ENCODE results near the gene UBP1.

Gene UBP1

DNA sequence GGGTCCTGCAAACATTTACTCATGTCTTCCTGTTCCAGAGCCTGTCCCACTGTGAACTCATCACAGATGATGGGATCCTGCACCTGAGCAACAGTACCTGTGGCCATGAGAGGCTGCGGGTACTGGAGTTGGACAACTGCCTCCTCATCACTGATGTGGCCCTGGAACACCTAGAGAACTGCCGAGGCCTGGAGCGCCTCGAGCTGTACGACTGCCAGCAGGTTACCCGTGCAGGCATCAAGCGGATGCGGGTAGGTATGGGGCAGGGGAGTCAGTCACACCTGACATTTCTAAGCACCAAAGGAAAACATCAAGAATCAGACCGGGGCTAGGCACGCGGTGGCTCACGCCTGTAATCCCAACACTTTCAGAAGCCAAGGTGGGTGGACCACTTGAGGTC lies 56.3 kb downstream of the UBP1 start:
- ChIA-PET POLR2A (no interaction called here), CTCF (interaction anchor here (1.3 kb wide), 1 partner anchor 53 kb away, joined by 3 read pairs; no protein-coding TSS in a partner anchor)
- peaks cover 2% of the 10 kb centered on the region; the same call in 1 of the 2 replicates for H3K4me1 ChIP-seq (ENCODE audit: control insufficient read depth, insufficient read depth, low read length)
- H3K4me3 ChIP-seq (ENCODE audit: low read depth, low read length), result no peak overlapping the region
- no peak for TF ChIP-seq ZNF776 (tag by site-specific recombination; IDR thresholded peaks at IDR 0.05; ENCODE audit: borderline replicate concordance)
- peaks cover 7 to 65% of the 10 kb centered on the region in 2 experiments for H3K36me3 ChIP-seq (ENCODE audit: control insufficient read depth in 2 of 2, insufficient read depth in 1 of 2, low read length in 2 of 2)
- no peaks in the 10 kb centered on the region for H3K9me3 ChIP-seq (ENCODE audit: control insufficient read depth, insufficient read depth, low read depth, low read length)
- H3K27ac ChIP-seq (ENCODE audit: extremely low read depth, low read depth, low read length), result no peak overlapping the region

DNA sequence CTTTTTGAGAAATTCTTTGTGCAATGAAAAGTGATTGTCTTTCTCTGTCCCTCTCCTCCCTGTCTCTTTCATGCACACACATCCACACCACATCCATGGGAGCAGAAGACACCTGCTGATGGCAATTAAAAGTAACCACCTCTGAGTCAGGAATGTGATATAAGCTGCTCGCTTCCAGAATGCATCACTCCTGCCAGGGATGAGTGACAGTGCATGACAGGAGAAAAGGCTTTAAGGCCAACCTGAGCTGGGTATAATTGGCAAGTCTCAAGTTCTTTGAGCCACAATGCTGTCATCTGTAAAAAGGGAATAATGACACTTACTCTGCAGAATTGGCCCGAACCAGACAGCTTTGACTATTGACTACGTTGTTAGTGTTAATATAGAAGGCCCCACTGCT lies 59.6 kb downstream of the UBP1 start:
- no peak for TF ChIP-seq ZNF488 (tag by site-specific recombination; IDR thresholded peaks at IDR 0.05)
- TF ChIP-seq PRDM1 (tag by site-specific recombination; IDR thresholded peaks at IDR 0.05), result 0 out of 2 replicates have a peak, but pooled peaks have one; percentile 17
- Histone ChIP-seq H3K4me1 (ENCODE audit: control insufficient read depth, insufficient read depth, low read length) (no peaks in the 10 kb centered on the region), H3K27ac (ENCODE audit: extremely low read depth, low read depth, low read length) (no peak overlapping the region), H3K4me3 (ENCODE audit: low read depth, low read length) (no peak overlapping the region), H3K9me3 (ENCODE audit: control insufficient read depth, insufficient read depth, low read depth, low read length) (no peaks in the 10 kb centered on the region), H3K36me3 (ENCODE audit: control insufficient read depth in 2 of 2, insufficient read depth in 1 of 2, low read length in 2 of 2) (peaks cover 7 to 67% of the 10 kb centered on the region in 2 experiments)
- ChIA-PET CTCF (no interaction called here), POLR2A (interaction anchor here (0.7 kb wide), 1 partner anchor 418 kb away, joined by 3 read pairs; the partner anchor contains the start of gene PDCD6IP)

DNA sequence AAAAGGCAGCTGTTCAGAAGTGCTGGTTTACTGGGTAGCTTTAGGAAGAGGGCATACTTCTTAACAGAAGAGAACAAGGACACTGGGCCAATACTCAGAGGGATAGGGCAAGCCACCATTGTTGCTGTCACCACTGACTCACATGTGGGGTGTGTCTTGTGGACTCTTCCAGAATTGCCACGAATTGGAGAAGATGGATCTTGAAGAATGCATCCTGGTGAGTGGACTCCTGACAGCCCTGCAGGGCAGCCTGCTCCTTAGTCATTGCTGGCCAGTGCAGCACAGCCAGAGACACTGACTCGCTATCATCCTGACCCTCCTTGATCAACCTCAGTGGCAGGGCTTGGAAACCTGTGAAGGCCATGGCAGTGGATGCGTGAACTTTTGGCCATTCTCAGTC lies 62.3 kb downstream of the UBP1 start:
- Histone ChIP-seq H3K4me1 (ENCODE audit: control insufficient read depth, insufficient read depth, low read length) (no peaks in the 10 kb centered on the region), H3K9me3 (ENCODE audit: control insufficient read depth, insufficient read depth, low read depth, low read length) (no peaks in the 10 kb centered on the region), H3K27ac (ENCODE audit: extremely low read depth, low read depth, low read length) (no peak overlapping the region), H3K36me3 (ENCODE audit: control insufficient read depth in 2 of 2, insufficient read depth in 1 of 2, low read length in 2 of 2) (peaks cover 0 to 60% of the 10 kb centered on the region in 2 experiments; a peak in 2 of 3 replicates), H3K4me3 (ENCODE audit: low read depth, low read length) (no peak overlapping the region)
- POLR2A ChIA-PET, result no interaction called here
- CTCF ChIA-PET, result no interaction called here
- TF ChIP-seq ZNF175 (tag by site-specific recombination; IDR thresholded peaks at IDR 0.05) (no peak), HOXA7 (CRISPR knock-in tag; IDR thresholded peaks at IDR 0.05; ENCODE audit: borderline replicate concordance) (no peak)
- TF ChIP-seq, protein P1, sequence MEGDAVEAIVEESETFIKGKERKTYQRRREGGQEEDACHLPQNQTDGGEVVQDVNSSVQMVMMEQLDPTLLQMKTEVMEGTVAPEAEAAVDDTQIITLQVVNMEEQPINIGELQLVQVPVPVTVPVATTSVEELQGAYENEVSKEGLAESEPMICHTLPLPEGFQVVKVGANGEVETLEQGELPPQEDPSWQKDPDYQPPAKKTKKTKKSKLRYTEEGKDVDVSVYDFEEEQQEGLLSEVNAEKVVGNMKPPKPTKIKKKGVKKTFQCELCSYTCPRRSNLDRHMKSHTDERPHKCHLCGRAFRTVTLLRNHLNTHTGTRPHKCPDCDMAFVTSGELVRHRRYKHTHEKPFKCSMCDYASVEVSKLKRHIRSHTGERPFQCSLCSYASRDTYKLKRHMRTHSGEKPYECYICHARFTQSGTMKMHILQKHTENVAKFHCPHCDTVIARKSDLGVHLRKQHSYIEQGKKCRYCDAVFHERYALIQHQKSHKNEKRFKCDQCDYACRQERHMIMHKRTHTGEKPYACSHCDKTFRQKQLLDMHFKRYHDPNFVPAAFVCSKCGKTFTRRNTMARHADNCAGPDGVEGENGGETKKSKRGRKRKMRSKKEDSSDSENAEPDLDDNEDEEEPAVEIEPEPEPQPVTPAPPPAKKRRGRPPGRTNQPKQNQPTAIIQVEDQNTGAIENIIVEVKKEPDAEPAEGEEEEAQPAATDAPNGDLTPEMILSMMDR (tag by site-specific recombination; IDR thresholded peaks at IDR 0.05), result no peak

DNA sequence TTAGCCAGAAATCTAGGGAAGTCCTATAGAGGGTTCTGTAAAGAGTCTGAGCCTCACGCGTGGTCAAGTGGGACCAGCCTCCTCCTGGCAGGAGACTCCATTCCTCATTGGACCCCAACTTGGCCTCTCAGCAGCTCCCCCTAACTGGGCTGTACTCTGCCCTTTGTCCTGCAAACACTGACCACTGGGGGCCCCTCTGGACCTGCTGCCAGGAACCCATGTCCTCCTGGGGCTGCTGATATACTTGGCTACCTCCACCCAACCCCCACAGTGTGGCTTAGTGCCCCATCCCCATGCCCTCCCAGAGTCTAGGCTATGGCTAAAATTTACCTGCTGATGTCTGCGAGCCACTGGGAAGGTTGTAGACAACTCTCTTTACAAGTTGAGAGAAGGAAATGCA lies 62.7 kb downstream of the UBP1 start:
- no peaks in the 10 kb centered on the region for H3K4me1 ChIP-seq (ENCODE audit: control insufficient read depth, insufficient read depth, low read length)
- H3K9me3 ChIP-seq (ENCODE audit: control insufficient read depth, insufficient read depth, low read depth, low read length), result no peaks in the 10 kb centered on the region
- ChIA-PET CTCF (no interaction called here), POLR2A (no interaction called here)
- H3K4me3 ChIP-seq (ENCODE audit: low read depth, low read length), result no peak overlapping the region
- H3K36me3 ChIP-seq (ENCODE audit: control insufficient read depth in 2 of 2, insufficient read depth in 1 of 2, low read length in 2 of 2), result peaks cover 0 to 56% of the 10 kb centered on the region in 2 experiments; a peak in 2 of 3 replicates
- TF ChIP-seq ZNF423 (tag by site-specific recombination; IDR thresholded peaks at IDR 0.05) (no peak), ZSCAN18 (tag by site-specific recombination; IDR thresholded peaks at IDR 0.05) (no peak), YY1 (tag by site-specific recombination; IDR thresholded peaks at IDR 0.05) (no peak), KLF10 (tag by site-specific recombination; IDR thresholded peaks at IDR 0.05) (no peak), ZNF302 (tag by site-specific recombination; IDR thresholded peaks at IDR 0.05; ENCODE audit: low read depth) (no peak), ZNF146 (tag by site-specific recombination; IDR thresholded peaks at IDR 0.05) (no peak), ZNF530 (tag by site-specific recombination; IDR thresholded peaks at IDR 0.05; ENCODE audit: low read depth) (no peak), TRIM28 (IDR thresholded peaks at IDR 0.05; ENCODE audit: borderline replicate concordance, low read length) (no peak), ZNF48 (tag by site-specific recombination; IDR thresholded peaks at IDR 0.05) (no peak), KLF7 (tag by site-specific recombination; IDR thresholded peaks at IDR 0.05; ENCODE audit: borderline replicate concordance) (no peak)
- TF ChIP-seq, protein P2, sequence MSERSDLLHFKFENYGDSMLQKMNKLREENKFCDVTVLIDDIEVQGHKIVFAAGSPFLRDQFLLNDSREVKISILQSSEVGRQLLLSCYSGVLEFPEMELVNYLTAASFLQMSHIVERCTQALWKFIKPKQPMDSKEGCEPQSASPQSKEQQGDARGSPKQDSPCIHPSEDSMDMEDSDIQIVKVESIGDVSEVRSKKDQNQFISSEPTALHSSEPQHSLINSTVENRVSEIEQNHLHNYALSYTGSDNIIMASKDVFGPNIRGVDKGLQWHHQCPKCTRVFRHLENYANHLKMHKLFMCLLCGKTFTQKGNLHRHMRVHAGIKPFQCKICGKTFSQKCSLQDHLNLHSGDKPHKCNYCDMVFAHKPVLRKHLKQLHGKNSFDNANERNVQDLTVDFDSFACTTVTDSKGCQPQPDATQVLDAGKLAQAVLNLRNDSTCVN (tag by site-specific recombination; optimal IDR thresholded peaks at IDR 0.05), result no peak
- TF ChIP-seq, protein P3, sequence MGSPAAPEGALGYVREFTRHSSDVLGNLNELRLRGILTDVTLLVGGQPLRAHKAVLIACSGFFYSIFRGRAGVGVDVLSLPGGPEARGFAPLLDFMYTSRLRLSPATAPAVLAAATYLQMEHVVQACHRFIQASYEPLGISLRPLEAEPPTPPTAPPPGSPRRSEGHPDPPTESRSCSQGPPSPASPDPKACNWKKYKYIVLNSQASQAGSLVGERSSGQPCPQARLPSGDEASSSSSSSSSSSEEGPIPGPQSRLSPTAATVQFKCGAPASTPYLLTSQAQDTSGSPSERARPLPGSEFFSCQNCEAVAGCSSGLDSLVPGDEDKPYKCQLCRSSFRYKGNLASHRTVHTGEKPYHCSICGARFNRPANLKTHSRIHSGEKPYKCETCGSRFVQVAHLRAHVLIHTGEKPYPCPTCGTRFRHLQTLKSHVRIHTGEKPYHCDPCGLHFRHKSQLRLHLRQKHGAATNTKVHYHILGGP (tag by site-specific recombination; IDR thresholded peaks at IDR 0.05), result no peak
- TF ChIP-seq, protein P4, sequence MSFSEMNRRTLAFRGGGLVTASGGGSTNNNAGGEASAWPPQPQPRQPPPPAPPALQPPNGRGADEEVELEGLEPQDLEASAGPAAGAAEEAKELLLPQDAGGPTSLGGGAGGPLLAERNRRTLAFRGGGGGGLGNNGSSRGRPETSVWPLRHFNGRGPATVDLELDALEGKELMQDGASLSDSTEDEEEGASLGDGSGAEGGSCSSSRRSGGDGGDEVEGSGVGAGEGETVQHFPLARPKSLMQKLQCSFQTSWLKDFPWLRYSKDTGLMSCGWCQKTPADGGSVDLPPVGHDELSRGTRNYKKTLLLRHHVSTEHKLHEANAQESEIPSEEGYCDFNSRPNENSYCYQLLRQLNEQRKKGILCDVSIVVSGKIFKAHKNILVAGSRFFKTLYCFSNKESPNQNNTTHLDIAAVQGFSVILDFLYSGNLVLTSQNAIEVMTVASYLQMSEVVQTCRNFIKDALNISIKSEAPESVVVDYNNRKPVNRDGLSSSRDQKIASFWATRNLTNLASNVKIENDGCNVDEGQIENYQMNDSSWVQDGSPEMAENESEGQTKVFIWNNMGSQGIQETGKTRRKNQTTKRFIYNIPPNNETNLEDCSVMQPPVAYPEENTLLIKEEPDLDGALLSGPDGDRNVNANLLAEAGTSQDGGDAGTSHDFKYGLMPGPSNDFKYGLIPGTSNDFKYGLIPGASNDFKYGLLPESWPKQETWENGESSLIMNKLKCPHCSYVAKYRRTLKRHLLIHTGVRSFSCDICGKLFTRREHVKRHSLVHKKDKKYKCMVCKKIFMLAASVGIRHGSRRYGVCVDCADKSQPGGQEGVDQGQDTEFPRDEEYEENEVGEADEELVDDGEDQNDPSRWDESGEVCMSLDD (tag by site-specific recombination; IDR thresholded peaks at IDR 0.05), result no peak
- H3K27ac ChIP-seq (ENCODE audit: extremely low read depth, low read depth, low read length), result no peak overlapping the region
